GM19328 (cell line): ENCODE measurements around the gene CEP112.

Source experiments
- ATAC-seq: cut with Tn5 transposase; IDR thresholded peaks from one replicate; pipeline ENCODE4 v1.9.1; 2021; ENCODE audit warnings: mild to moderate bottlenecking, moderate library complexity; ENCODE audit not compliant: unreplicated experiment

The CEP112 gene

GRCh38 chr17:65941356-65941899, 250.5 kb downstream of the CEP112 start:
- ATAC-seq: no peak

DNA sequence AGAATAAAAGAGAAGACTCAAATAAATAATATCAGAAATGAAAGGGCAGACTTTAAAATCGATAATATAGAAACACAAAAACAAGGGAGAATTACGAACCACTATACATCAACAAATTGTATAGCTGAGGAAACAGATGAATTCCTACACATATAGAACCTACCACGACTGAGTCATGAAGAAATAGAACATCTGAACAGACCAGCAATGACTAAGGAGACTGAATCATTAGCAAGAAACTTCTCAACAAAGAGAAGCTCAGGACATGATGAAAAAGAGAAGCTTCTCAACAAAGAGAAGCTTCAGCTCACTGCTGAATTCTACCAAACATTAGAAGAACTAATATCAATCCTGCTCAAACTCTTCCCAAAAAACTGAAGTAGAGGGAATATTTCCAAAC, 255.9 kb downstream of the CEP112 start:
- ATAC-seq: no peak

- no peak for ATAC-seq
Observed at GRCh38 chr17:65933290-65933689, 258.6 kb downstream of the CEP112 start.

DNA sequence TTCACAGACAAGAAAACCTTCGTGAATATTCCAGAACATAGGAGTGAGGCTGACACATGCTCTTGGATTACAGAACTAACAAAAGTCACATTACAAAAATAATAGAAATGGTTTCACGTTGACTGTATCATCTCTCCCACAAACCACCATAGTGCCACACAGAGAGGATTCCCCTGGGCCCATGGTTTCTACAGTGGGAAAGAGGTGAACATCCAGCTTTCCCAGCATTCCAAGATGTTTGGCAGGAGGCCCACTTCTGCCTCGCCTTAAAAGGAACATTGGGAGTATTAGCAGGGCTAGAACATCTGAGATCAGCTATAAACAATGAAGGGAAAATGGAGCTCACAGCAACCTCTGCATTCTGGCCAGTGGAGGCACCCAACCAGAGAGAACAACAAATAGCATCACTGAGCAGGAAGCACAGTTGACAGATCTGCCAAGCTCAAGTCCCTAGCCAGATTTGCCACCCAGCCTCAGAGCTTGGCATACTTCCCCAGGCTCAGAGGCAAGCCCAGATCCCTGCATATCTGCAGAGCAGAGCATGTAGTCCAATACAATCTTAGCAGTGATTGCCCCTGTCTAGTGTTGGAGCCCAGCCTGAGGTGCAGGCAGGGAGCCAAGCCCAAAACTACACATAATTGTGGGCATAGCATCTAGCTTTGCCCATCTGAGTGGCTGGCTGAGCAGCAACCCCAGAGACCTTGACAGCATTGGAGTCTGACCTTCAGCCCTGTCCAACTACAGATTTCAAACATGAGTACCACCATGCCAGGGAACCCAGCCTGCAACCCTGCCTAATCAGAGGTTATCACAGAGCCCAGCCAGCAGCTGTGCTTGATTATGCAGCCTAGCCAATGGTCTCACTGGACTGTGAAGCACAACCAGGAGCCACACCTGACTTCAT, 260.4 kb downstream of the CEP112 start:
- no peak for ATAC-seq

DNA sequence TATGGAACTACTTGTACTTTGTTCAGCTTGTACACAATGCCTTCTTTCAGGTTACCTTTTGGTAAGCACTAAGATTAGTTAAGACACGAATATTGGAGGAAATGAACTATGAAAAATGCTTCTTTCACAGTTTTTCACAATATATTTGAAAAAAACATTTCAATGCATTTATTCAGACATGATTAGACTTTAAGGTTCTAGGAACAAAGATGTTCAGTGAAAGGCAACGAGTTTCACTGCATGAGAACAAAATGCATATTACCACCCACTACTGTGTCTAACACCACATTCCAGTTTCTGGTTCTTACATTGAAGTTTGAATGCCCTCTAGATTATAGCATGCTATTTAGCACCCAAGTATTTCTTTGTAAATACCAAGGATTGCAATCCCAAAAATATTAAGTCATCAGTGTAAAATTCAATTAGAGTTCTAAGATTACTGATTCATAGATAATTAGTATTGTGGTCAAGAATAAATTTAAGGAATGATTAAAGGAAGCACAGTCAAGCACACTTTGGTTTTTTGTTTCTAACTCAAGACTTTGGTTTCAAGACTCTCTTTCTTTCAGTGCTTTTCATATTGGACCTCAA, 261.7 kb downstream of the CEP112 start:
- ATAC-seq: no peak

DNA sequence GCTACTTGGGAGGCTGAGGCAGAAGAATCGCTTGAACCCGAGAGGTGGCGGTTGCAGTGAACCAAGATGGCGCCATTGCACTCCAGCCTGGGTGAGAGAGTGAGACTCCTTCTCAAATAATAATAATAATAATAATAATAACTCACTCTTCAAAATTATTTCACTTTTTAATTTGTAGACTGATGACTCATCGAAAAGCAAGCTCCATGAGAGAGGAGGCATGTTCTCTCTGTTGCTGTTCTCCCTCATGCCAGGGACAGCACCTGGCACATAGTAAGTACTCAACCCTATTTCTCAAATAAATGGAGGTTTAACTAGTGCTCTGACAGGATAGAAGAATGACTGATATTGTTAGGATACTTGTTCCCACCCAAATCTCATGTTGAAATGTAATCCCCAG, 265.3 kb downstream of the CEP112 start:
- ATAC-seq: no peak

- no peak for ATAC-seq
Observed at GRCh38 chr17:65925606-65926307, 266.2 kb downstream of the CEP112 start.

- ATAC-seq: no peak
Observed at GRCh38 chr17:65920996-65921395, 270.9 kb downstream of the CEP112 start.

DNA sequence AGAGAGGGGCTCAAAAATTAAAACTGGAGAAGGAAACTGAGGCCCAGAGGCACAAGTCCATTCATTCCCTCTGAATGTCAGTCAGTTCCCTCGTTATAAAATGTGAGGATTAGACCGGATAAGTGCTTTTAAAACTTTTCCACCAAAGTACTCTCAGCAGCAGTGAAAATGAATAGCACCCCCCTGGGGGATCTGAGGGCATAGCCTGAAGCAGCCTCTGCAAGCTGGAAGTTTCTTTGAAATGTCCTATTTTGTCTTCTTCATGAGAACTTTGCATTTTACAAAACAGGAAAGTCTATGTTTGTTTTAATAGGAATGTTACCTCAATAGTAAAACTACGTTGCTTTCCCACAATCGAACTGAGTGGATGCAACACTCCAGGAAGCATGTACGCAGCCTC, 273.0 kb downstream of the CEP112 start:
- no peak for ATAC-seq

DNA sequence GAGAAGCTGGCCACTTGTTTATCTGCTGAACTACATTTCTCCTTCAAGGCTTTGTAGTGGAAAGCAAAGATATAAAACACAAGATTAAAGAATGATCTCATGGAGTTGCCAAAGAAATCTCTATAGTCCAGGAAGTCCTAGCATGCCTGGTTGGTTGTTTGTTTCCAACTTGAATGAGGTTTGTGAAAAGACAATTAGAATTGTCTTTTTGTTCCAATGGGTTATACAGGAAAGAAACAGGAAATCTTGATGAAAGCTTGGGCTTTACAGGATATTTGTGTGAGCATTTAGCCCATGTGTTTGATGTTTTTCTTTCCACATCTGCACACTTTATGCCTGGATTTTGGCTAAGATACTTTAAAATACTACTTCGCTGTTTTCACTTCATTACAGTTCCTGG, 273.4 kb downstream of the CEP112 start:
- no peak for ATAC-seq

DNA sequence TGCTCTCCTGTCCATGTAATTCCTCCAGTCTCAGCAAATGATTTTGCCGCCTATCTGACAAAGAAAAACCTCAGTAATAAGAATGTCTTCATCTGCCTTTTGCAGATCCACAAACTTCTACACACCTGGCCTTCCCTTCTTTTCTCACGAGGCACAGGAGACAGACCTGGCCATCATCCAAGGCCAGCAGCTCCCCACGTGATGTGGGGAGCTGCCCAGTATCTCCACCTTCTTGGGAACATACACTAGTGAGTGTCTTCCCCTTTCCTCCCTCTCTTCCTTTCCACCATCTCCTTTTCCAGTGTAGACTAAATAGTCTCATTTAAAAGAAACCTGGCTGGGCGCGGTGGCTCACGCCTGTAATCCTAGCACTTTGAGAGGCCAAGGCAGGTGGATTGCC, 274.4 kb downstream of the CEP112 start:
- no peak for ATAC-seq

DNA sequence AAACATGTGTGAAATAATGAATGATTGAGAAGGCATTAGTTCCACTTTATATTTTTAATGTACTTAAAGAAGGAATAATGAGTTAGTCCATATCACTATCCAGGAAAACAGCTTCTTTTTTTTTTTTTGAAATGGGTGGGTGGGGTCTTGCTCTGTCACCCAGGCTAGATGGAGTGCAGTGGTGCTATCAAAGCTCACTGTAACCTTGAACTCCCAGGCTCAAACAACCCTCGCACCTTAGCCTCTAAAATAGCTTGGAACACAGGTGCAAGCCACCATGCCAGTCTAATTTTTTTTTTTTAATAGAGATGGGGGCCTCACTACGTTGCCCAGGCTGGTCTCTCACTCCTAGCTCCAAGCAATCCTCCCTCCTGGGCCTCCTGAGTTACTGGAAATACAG, 275.5 kb downstream of the CEP112 start:
- no peak for ATAC-seq

- peak; percentile 95 for ATAC-seq
Observed at GRCh38 chr17:65914784-65915342, 277.1 kb downstream of the CEP112 start.

GRCh38 chr17:65913326-65913850, 278.5 kb downstream of the CEP112 start:
- ATAC-seq: no peak

DNA sequence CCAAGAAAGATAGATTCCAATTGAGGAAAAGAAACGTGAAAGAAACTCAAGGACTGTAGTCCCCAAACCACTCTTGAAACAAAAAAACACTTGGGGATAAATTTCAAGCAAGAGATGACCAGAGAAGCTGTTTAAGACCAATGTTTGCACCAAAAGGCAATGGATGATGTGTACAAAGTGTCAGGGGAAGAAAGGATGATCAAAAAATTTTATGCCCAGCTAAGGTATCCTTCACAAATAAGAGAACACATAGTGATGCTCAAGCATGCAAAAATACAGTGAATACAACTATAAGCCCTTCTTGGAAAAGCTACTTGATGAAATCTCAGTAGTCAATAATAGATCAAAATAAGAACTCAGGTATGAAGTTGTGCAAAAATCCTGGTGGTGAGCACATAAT, 281.1 kb downstream of the CEP112 start:
- ATAC-seq: no peak

DNA sequence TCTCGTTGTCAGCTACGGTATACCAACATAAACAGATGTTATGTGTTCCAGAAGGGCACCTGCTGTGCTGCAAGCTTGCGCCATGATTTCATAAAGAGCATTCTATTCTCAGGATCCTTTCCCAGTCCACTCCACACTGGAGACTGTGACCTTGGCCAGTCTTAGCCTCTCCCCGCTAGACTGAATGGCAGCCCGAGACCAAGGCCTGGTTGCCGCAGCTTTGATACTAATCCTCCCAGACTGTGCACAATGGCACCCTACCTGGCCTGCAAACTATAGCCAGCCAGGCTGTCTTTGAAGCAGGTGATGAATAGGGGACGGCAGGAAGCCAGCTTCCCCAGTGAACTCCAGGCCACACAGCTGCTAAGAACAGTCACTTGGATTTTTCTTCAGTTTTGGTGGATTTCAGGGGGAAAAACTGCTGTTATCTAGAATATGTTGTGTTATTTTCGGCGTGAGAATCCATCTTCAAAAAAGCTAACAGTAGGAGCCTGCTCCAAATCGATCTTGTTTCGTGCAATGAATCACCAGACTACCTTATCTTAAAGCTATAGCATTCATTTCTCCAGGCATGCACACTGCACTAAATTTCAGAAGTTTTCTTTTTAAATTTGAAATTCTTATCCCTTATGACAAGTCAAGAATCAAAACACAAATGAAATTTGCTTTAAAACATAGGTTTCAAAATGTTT, 289.0 kb downstream of the CEP112 start:
- no peak for ATAC-seq

GRCh38 chr17:65902155-65902554, 289.8 kb downstream of the CEP112 start:
- ATAC-seq: no peak

DNA sequence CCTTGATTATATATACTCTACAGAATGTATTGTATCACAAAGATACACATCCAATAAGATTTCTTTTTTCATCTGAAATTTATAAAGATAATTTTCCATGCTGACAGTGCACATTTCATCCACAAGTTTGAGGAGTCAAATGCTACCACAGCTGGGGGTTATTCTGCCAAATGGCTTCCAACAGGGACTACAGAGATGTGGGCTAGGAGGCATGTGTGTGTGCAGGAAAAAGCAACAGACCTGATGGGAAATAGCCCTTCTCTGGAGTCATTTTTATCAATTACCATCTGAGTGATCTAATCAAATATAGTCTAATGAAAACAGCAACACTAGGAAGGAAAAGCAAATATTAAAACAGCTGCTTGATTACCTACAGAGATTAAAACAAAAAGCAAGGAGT, 290.5 kb downstream of the CEP112 start:
- ATAC-seq: no peak

GRCh38 chr17:65900216-65900615, 291.7 kb downstream of the CEP112 start:
- ATAC-seq: no peak

- ATAC-seq: no peak
Observed at GRCh38 chr17:65898651-65899050, 293.3 kb downstream of the CEP112 start.
